Osteoblast (primary cell): ENCODE data around the gene ADAT2. TPM values are rescaled to one million over a fixed set of nuclear protein-coding genes. Genes with fewer than 3 reads are reported as not detected.
"Not testable (repeated sequence)": the region's sequence is repeated elsewhere in the genome, so short reads cannot be mapped to it uniquely, and the experiment has no call there.

Experiments
- DNase-seq: peaks from one replicate; pipeline ENCODE4 v3.0.0; 2011; ENCODE audit warnings: low spot score, mixed read lengths; ENCODE audit not compliant: insufficient read length; ENCODE audit errors: missing footprints
- H2AFZ ChIP-seq: 2 replicates; pipeline ENCODE4 v1.6.0; 2011; ENCODE audit warnings: mild to moderate bottlenecking, low read length
- H3K27ac ChIP-seq: 2 replicates; pipeline ENCODE4 v1.5.1; 2011; ENCODE audit warnings: mild to moderate bottlenecking, low read depth, low read length, moderate library complexity
- H3K27me3 ChIP-seq: 2 replicates; pipeline ENCODE4 v1.6.0; 2012; ENCODE audit warnings: mild to moderate bottlenecking, control low read depth, inconsistent platforms, low read length, moderate library complexity; ENCODE audit not compliant: insufficient read depth
- H3K36me3 ChIP-seq: 2 replicates; pipeline ENCODE4 v1.5.1; 2011; ENCODE audit warnings: mild to moderate bottlenecking, low read length, control low read depth, moderate library complexity; ENCODE audit not compliant: insufficient read depth
- H3K4me1 ChIP-seq: 2 replicates; pipeline ENCODE4 v1.5.1; 2011; ENCODE audit warnings: mild to moderate bottlenecking, low read length, control low read depth, moderate library complexity; ENCODE audit not compliant: insufficient read depth
- H3K4me2 ChIP-seq: 2 replicates; pipeline ENCODE4 v1.6.0; 2011; ENCODE audit warnings: mild to moderate bottlenecking, low read length; ENCODE audit not compliant: insufficient read depth
- H3K4me3 ChIP-seq: fragments of 200-600 bp; sonication (generic); 3 replicates; pipeline ENCODE4 v1.5.1; 2012; ENCODE audit warnings: mild to moderate bottlenecking, low read length, inconsistent platforms; ENCODE audit not compliant: insufficient read depth
- H3K79me2 ChIP-seq: 2 replicates; pipeline ENCODE4 v1.6.0; 2012; ENCODE audit warnings: mild to moderate bottlenecking, low read length, control low read depth, inconsistent platforms; ENCODE audit not compliant: insufficient read depth
- H3K9me3 ChIP-seq: 2 replicates; pipeline ENCODE4 v1.5.1; 2011; ENCODE audit warnings: low read depth, low read length, control low read depth
- H4K20me1 ChIP-seq: 2 replicates; pipeline ENCODE4 v1.6.0; 2012; ENCODE audit warnings: mild to moderate bottlenecking, low read length, control low read depth; ENCODE audit not compliant: insufficient read depth
- total RNA-seq: library from RNA; depleted of rRNA; stranded (reverse); fragments of >200 nt; gene quantifications from 2 replicates; pipeline ENCODE4 v1.2.3, GENCODE V29; 2012
- TF ChIP-seq, protein P1 (sequence below): IDR thresholded peaks from 2 replicates; pipeline ENCODE4 v1.5.1; 2011; ENCODE audit warnings: mild to moderate bottlenecking, low read depth, low read length, moderate library complexity; ENCODE audit errors: extremely low read depth

ADAT2 gene
- total RNA-seq, 1 donor, result 2.2 TPM

GRCh38 chr6:143449714-143450452 lies 612 bp downstream of the ADAT2 start:
- peak; percentile 52 for DNase-seq
- H3K27me3 ChIP-seq, result no peaks in the 10 kb centered on the region
- peaks cover 56% of the 10 kb centered on the region for H3K79me2 ChIP-seq
- H3K36me3 ChIP-seq, result peaks cover 4% of the 10 kb centered on the region
- peak overlapping the region; percentile 96 for H3K4me2 ChIP-seq
- H3K9me3 ChIP-seq, result no peaks in the 10 kb centered on the region
- H3K4me1 ChIP-seq, result peaks cover 19% of the 10 kb centered on the region
- TF ChIP-seq, protein P1, sequence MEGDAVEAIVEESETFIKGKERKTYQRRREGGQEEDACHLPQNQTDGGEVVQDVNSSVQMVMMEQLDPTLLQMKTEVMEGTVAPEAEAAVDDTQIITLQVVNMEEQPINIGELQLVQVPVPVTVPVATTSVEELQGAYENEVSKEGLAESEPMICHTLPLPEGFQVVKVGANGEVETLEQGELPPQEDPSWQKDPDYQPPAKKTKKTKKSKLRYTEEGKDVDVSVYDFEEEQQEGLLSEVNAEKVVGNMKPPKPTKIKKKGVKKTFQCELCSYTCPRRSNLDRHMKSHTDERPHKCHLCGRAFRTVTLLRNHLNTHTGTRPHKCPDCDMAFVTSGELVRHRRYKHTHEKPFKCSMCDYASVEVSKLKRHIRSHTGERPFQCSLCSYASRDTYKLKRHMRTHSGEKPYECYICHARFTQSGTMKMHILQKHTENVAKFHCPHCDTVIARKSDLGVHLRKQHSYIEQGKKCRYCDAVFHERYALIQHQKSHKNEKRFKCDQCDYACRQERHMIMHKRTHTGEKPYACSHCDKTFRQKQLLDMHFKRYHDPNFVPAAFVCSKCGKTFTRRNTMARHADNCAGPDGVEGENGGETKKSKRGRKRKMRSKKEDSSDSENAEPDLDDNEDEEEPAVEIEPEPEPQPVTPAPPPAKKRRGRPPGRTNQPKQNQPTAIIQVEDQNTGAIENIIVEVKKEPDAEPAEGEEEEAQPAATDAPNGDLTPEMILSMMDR, result no peak
- H3K4me3 ChIP-seq, result peak overlapping the region; percentile 79
- no peaks in the 10 kb centered on the region for H4K20me1 ChIP-seq
- H2AFZ ChIP-seq, result peak overlapping the region; percentile 95
- H3K27ac ChIP-seq, result peak overlapping the region; percentile 72

- H3K4me2 ChIP-seq, result peak overlapping the region; percentile 96
- peaks cover 4% of the 10 kb centered on the region for H3K36me3 ChIP-seq
- H2AFZ ChIP-seq, result peak overlapping the region; percentile 95
- peaks cover 51% of the 10 kb centered on the region for H3K79me2 ChIP-seq
- peaks cover 19% of the 10 kb centered on the region for H3K4me1 ChIP-seq
- peak overlapping the region; percentile 79 for H3K4me3 ChIP-seq
- TF ChIP-seq, protein P1, result no peak
- H3K27ac ChIP-seq, result peak overlapping the region; percentile 72
- H3K27me3 ChIP-seq, result no peaks in the 10 kb centered on the region
- H3K9me3 ChIP-seq, result no peaks in the 10 kb centered on the region
- DNase-seq, result peak; percentile 58
- no peaks in the 10 kb centered on the region for H4K20me1 ChIP-seq
Observed at GRCh38 chr6:143449082-143449713, 1.3 kb downstream of the ADAT2 start.

- H3K9me3 ChIP-seq, DNase-seq, H3K27ac ChIP-seq, H3K36me3 ChIP-seq, H4K20me1 ChIP-seq, H3K4me3 ChIP-seq, H3K27me3 ChIP-seq, H3K4me2 ChIP-seq, H2AFZ ChIP-seq: not testable (repeated sequence)
- Histone ChIP-seq H3K4me1 (peaks cover 19% of the 10 kb centered on the region), H3K79me2 (peaks cover 42% of the 10 kb centered on the region)
Observed at GRCh38 chr6:143447865-143448264, 2.6 kb downstream of the ADAT2 start.

DNA sequence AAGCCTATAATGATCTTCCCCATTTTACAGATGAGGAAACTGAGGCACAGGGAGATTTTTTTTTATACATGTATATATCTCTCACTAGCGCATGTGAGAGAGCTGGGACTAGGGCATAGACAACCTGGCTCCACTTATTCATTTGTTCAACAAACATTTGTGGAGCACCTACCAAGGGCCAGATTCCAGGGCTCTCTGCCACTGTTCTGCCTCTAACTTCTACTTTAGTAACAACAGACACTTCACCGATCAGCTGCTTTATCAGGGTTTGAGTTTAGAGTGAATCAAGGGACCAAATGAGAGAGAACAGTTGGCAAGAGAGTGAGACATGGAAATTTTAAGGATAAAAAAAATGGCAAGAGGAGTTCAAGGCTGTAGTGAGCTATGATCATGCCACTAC lies 7.4 kb downstream of the ADAT2 start:
- Histone ChIP-seq H3K27me3 (no peaks in the 10 kb centered on the region), H3K79me2 (peaks cover 8% of the 10 kb centered on the region), H3K4me2 (no peak overlapping the region), H2AFZ (no peak overlapping the region), H3K4me3 (no peak overlapping the region), H3K27ac (no peak overlapping the region), H3K4me1 (peaks cover 9% of the 10 kb centered on the region), H3K36me3 (no peaks in the 10 kb centered on the region), H4K20me1 (no peaks in the 10 kb centered on the region), H3K9me3 (no peaks in the 10 kb centered on the region)
- DNase-seq, result no peak
- TF ChIP-seq, protein P1, result no peak
